Stimulated activated CD4-positive, alpha-beta T cell treated with anti-CD3 and anti-CD28 coated beads, Interleukin-2, amount 100 ng/mL, for 24 hours (primary cell): Measurements from ENCODE around the gene SURF6.
"Not testable (repeated sequence)": the region's sequence is repeated elsewhere in the genome, so short reads cannot be mapped to it uniquely, and the experiment has no call there.

Experiments
- DNase-seq, 2 donors: peaks; one replicate each; pipeline ENCODE4 v3.0.0-alpha.2; 2020

Gene SURF6

DNA sequence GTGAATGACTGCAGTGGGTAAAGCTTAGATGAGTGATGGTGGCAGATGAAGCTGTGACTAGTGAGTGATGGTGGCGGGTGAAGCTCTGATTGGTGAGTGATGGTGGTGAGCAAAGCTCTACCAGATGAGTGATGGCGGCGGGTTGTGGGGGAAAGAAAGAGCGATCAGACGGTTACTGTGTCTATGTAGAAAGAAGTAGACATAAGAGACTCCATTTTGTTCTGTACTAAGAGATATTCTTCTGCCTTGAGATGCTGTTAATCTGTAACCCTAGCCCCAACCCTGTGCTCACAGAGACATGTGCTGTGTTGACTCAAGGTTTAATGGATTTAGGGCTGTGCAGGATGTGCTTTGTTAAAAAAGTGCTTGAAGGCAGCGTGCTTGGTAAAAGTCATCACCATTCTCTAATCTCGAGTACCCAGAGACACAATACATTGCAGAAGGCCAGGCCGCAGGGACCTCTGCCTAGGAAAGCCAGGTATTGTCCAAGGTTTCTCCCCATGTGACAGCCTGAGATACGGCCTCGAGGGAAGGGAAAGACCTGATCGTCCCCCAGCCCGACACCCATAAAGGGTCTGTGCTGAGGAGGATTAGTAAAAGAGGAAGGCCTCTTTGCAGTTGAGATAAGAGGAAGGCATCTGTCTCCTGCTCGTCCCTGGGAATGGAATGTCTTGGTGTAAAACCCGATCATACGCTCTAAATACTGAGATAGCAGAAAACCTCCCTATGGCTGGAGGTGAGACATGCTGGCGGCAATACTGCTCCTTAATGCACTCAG, 52.5 kb downstream of the SURF6 start:
- DNase-seq, result not testable (repeated sequence)

DNA sequence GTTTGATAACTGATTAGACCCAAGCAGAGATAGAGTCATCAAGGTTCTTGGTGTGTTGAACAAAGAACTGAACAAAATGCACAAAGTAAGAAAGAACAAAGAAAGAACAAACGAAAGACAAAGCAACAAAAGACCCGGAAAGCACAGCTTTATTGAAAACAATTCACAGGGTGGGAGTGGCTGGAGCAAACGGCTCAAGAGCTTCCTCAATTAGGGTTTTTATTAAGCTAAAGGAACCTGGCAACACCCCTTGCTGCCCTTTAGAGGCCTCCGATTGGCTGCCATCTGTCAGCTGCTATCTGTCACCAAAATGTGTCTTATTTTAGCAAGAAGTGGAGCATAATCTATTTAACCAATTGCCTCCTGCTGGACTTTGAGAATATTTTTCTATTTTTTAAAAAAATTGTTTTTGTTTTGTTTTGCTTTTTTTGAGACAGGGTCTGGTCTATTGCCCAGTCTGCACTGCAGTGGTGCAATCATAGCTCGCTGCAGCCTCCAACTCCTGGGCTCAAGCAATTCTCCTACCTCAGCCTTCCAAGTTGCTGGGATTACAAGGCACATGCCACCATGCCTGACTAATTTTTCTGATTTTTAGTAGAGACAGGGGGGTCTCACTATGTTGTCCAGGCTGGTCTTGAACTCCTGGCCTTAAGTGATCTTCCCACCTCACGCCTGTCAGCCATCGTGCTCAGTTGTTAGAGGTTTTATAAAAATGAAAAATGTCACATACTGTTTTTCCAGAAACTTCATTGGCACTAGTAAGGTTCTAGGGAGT, 53.3 kb downstream of the SURF6 start:
- DNase-seq, result no peak

- no peak for DNase-seq
These were observed 55.6 kb downstream of the SURF6 start for GRCh38 chr9:133280392-133280791.
